EL (cell line): ENCODE results near the gene AQP9.

Experiments used
- DNase-seq: peaks from one replicate; pipeline ENCODE4 v3.0.0-alpha.2; 2016

AQP9 gene

DNA sequence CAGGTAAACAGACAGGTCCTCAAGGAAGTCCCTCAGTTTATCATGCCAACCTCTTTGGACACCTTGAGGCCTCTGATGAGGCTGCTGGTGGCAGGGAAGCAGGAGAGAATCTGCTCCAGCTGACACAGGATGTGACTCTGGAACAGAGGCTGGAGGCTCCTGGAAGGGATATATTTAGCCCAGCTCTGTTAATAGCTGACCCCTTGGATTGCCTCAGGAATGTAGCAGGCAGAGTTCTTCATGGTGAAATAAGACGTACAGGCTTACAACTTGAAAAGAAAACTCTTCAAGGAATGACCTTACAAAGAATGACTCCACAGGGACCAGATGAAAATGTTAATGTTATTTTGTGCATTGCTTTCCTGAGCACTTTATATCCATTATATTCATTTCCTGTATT, 90.5 kb downstream of the AQP9 start:
- peak; percentile 67 for DNase-seq

DNA sequence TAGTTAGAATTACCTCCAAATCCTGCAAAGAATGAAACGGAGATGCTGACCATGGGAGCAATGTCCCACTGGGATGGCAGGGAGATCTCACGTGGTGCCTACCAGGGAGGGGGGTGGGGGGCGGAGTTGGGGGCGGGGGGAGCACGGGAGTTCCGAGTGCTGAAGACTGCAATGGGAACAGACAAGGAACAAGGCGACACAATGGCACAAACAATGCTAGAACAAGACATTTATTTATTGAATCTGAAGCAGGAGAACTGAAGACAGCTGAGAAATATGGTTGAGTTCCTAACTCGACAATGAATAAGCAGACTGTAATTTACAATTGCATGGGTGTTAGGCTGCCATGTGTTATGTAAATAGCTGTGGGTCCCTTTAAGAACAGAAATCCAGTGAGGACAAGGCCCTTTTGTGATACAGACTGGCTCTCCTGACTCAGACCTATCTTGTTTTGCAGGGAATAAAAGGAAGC, 91.2 kb downstream of the AQP9 start:
- no peak for DNase-seq

DNA sequence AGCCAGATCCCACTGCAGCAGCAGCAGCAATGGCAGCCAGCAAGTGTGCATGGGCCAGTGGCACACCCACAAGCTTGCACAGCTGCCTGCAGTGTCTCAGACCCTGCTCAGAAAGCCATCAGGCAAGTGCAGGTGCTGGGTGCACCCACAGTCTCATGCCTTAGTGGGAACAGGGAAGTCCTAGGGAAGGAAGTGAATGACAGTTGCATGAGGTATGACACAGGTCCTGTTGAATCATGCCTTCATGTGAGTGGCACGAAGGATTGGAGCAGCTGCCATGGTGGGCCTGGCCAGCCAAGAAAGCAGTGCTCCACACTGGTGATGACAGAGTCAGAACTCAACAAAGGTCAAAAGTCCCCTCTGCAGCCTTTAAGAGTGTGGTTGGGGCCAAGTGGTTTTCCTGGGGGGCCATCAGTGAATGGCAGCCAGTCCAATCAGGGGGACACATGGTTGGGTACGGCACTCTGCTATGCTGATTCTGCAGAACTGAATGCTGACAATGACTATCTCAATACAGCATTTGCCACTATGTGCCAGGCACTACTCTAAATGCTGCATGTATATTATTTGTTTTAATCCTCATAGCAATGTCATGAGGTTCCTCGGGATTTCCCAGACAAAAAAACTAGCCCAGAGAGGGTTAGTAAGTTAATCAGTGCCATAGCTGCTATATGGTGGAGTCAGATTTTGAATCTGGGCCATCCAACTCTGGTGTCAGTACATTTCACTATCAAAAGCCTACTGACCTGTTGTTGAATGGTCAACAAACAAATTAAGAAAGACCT, 94.3 kb downstream of the AQP9 start:
- no peak for DNase-seq

DNA sequence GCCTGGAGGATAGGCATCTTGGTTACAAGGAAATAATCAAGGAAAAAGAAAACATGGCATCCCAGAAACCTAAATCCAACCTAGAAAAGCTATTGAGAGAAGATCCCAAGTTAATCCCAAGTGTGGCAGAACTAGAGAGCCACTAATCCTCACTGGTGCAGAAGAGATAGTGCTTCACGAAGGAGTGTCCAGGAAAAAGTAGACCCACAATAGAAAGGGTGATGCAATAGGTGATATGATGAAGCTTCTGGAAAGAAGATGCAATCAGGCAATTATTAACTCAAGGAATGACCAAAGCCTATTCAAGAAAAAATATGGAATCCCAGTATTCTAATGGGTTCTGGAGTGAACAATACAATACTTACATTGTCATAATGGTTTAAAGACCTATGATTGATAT, 95.2 kb downstream of the AQP9 start:
- no peak for DNase-seq
